ENCODE data around the gene DCDC2C.

The DCDC2C gene

GRCh38 chr2:3679616-3680393 lies 23.6 kb upstream of the DCDC2C start:
- Histone ChIP-seq H2AFZ (ENCODE audit: low read depth, low read length) (no peak overlapping the region), H3K4me3 (ENCODE audit: low read length) (no peak overlapping the region), H3K9me3 (ENCODE audit: low read length) (no peaks in the 10 kb centered on the region), H3K36me3 (ENCODE audit: insufficient read depth, low read length) (no peaks in the 10 kb centered on the region), H3K4me1 (ENCODE audit: insufficient read depth, low read length) (no peaks in the 10 kb centered on the region), H3K27me3 (ENCODE audit: insufficient read depth, low read length) (peaks cover 4% of the 10 kb centered on the region)

GRCh38 chr2:3680548-3681345 lies 22.6 kb upstream of the DCDC2C start:
- no peaks in the 10 kb centered on the region for H3K36me3 ChIP-seq (ENCODE audit: insufficient read depth, low read length)

GRCh38 chr2:3681625-3682024 lies 21.8 kb upstream of the DCDC2C start:
- Histone ChIP-seq H2AFZ (ENCODE audit: low read depth, low read length) (no peak overlapping the region), H3K4me3 (ENCODE audit: low read length) (no peak overlapping the region), H3K4me1 (ENCODE audit: insufficient read depth, low read length) (no peaks in the 10 kb centered on the region), H3K27me3 (ENCODE audit: insufficient read depth, low read length) (peaks cover 4% of the 10 kb centered on the region), H3K9me3 (ENCODE audit: low read length) (no peaks in the 10 kb centered on the region), H3K36me3 (ENCODE audit: insufficient read depth, low read length) (no peaks in the 10 kb centered on the region)

More at GRCh38 chr2:3680548-3681345, 22.6 kb upstream of the DCDC2C start:
- no peak overlapping the region for H3K4me3 ChIP-seq (ENCODE audit: low read length)
- H3K27me3 ChIP-seq (ENCODE audit: insufficient read depth, low read length) = peaks cover 4% of the 10 kb centered on the region
- H3K9me3 ChIP-seq (ENCODE audit: low read length) = no peaks in the 10 kb centered on the region
- no peaks in the 10 kb centered on the region for H3K4me1 ChIP-seq (ENCODE audit: insufficient read depth, low read length)
- H2AFZ ChIP-seq (ENCODE audit: low read depth, low read length) = no peak overlapping the region

GRCh38 chr2:3682811-3683210 lies 20.6 kb upstream of the DCDC2C start:
- Histone ChIP-seq H3K4me3 (ENCODE audit: low read length) (no peak overlapping the region), H3K4me1 (ENCODE audit: insufficient read depth, low read length) (no peaks in the 10 kb centered on the region), H3K36me3 (ENCODE audit: insufficient read depth, low read length) (no peaks in the 10 kb centered on the region), H3K27me3 (ENCODE audit: insufficient read depth, low read length) (peaks cover 4% of the 10 kb centered on the region), H3K9me3 (ENCODE audit: low read length) (no peaks in the 10 kb centered on the region), H2AFZ (ENCODE audit: low read depth, low read length) (no peak overlapping the region)

GRCh38 chr2:3683748-3684454 lies 19.5 kb upstream of the DCDC2C start:
- Histone ChIP-seq H2AFZ (ENCODE audit: low read depth, low read length) (no peak overlapping the region), H3K4me3 (ENCODE audit: low read length) (no peak overlapping the region), H3K9me3 (ENCODE audit: low read length) (no peaks in the 10 kb centered on the region), H3K27me3 (ENCODE audit: insufficient read depth, low read length) (peaks cover 4% of the 10 kb centered on the region), H3K4me1 (ENCODE audit: insufficient read depth, low read length) (no peaks in the 10 kb centered on the region), H3K36me3 (ENCODE audit: insufficient read depth, low read length) (no peaks in the 10 kb centered on the region)

GRCh38 chr2:3689998-3690748 lies 13.2 kb upstream of the DCDC2C start:
- H2AFZ ChIP-seq (ENCODE audit: low read depth, low read length) = no peak overlapping the region
- peaks cover 3% of the 10 kb centered on the region for H3K27me3 ChIP-seq (ENCODE audit: insufficient read depth, low read length)
- H3K36me3 ChIP-seq (ENCODE audit: insufficient read depth, low read length) = no peaks in the 10 kb centered on the region
- H3K9me3 ChIP-seq (ENCODE audit: low read length) = no peaks in the 10 kb centered on the region
- no peak overlapping the region for H3K4me3 ChIP-seq (ENCODE audit: low read length)
- H3K4me1 ChIP-seq (ENCODE audit: insufficient read depth, low read length) = no peaks in the 10 kb centered on the region

- Histone ChIP-seq H3K9me3 (ENCODE audit: low read length) (no peaks in the 10 kb centered on the region), H3K36me3 (ENCODE audit: insufficient read depth, low read length) (no peaks in the 10 kb centered on the region), H2AFZ (ENCODE audit: low read depth, low read length) (no peak overlapping the region), H3K4me3 (ENCODE audit: low read length) (no peak overlapping the region), H3K27me3 (ENCODE audit: insufficient read depth, low read length) (peaks cover 3% of the 10 kb centered on the region), H3K4me1 (ENCODE audit: insufficient read depth, low read length) (no peaks in the 10 kb centered on the region)
These were observed 11.0 kb upstream of the DCDC2C start for GRCh38 chr2:3692375-3692774.

- Histone ChIP-seq H3K4me3 (ENCODE audit: low read length) (no peak overlapping the region), H2AFZ (ENCODE audit: low read depth, low read length) (no peak overlapping the region), H3K36me3 (ENCODE audit: insufficient read depth, low read length) (no peaks in the 10 kb centered on the region), H3K27me3 (ENCODE audit: insufficient read depth, low read length) (peaks cover 3% of the 10 kb centered on the region), H3K4me1 (ENCODE audit: insufficient read depth, low read length) (no peaks in the 10 kb centered on the region), H3K9me3 (ENCODE audit: low read length) (no peaks in the 10 kb centered on the region)
These were observed 6.8 kb upstream of the DCDC2C start for GRCh38 chr2:3696545-3696944.

GRCh38 chr2:3701071-3701470 lies 2.3 kb upstream of the DCDC2C start:
- Histone ChIP-seq H3K4me3 (ENCODE audit: low read length) (no peak overlapping the region), H3K27me3 (ENCODE audit: insufficient read depth, low read length) (no peaks in the 10 kb centered on the region), H2AFZ (ENCODE audit: low read depth, low read length) (no peak overlapping the region), H3K9me3 (ENCODE audit: low read length) (no peaks in the 10 kb centered on the region), H3K4me1 (ENCODE audit: insufficient read depth, low read length) (peaks cover 13% of the 10 kb centered on the region), H3K36me3 (ENCODE audit: insufficient read depth, low read length) (no peaks in the 10 kb centered on the region)

- Histone ChIP-seq H2AFZ (ENCODE audit: low read depth, low read length) (no peak overlapping the region), H3K9me3 (ENCODE audit: low read length) (no peaks in the 10 kb centered on the region)
These were observed 481 bp downstream of the DCDC2C start for GRCh38 chr2:3703757-3704355.

GRCh38 chr2:3704692-3705091 lies 1.3 kb downstream of the DCDC2C start:
- peaks cover 13% of the 10 kb centered on the region for H3K4me1 ChIP-seq (ENCODE audit: insufficient read depth, low read length)
- no peaks in the 10 kb centered on the region for H3K9me3 ChIP-seq (ENCODE audit: low read length)
- H3K36me3 ChIP-seq (ENCODE audit: insufficient read depth, low read length) = no peaks in the 10 kb centered on the region
- H3K4me3 ChIP-seq (ENCODE audit: low read length) = no peak overlapping the region
- no peak overlapping the region for H2AFZ ChIP-seq (ENCODE audit: low read depth, low read length)
- no peaks in the 10 kb centered on the region for H3K27me3 ChIP-seq (ENCODE audit: insufficient read depth, low read length)

More at GRCh38 chr2:3703757-3704355, 481 bp downstream of the DCDC2C start:
- Histone ChIP-seq H3K4me1 (ENCODE audit: insufficient read depth, low read length) (peaks cover 13% of the 10 kb centered on the region), H3K27me3 (ENCODE audit: insufficient read depth, low read length) (no peaks in the 10 kb centered on the region), H3K4me3 (ENCODE audit: low read length) (no peak overlapping the region), H3K36me3 (ENCODE audit: insufficient read depth, low read length) (no peaks in the 10 kb centered on the region)

- Histone ChIP-seq H3K9me3 (ENCODE audit: low read length) (no peaks in the 10 kb centered on the region), H2AFZ (ENCODE audit: low read depth, low read length) (no peak overlapping the region), H3K4me3 (ENCODE audit: low read length) (no peak overlapping the region), H3K4me1 (ENCODE audit: insufficient read depth, low read length) (peaks cover 13% of the 10 kb centered on the region), H3K27me3 (ENCODE audit: insufficient read depth, low read length) (no peaks in the 10 kb centered on the region), H3K36me3 (ENCODE audit: insufficient read depth, low read length) (no peaks in the 10 kb centered on the region)
These were observed 2.4 kb downstream of the DCDC2C start for GRCh38 chr2:3705782-3706181.
